Suprapubic skin (tissue), 4 donors: ENCODE data around the gene ZCCHC8. TPM values are rescaled to one million over a fixed set of nuclear protein-coding genes. Genes with fewer than 3 reads are reported as not detected.

Source experiments
- DNase-seq, 2 donors: peaks; one replicate each; pipeline ENCODE4 v3.0.0-alpha.2; 2019; ENCODE audit warnings: low spot score in 2 of 2
- H3K27ac ChIP-seq: fragments of 200-600 bp; sonication (generic); one replicate; pipeline ENCODE4 v1.5.1; 2019
- H3K27me3 ChIP-seq: fragments of 200-600 bp; sonication (generic); one replicate; pipeline ENCODE4 v1.5.1; 2019
- H3K36me3 ChIP-seq: fragments of 200-600 bp; sonication (generic); one replicate; pipeline ENCODE4 v1.5.1; 2019
- H3K4me1 ChIP-seq: fragments of 200-600 bp; sonication (generic); one replicate; pipeline ENCODE4 v1.5.1; 2019
- H3K4me3 ChIP-seq: fragments of 200-600 bp; sonication (generic); one replicate; pipeline ENCODE4 v1.5.1; 2019; ENCODE audit warnings: mild to moderate bottlenecking
- H3K9me3 ChIP-seq: fragments of 200-600 bp; sonication (generic); one replicate; pipeline ENCODE4 v1.5.1; 2019
- EP300 ChIP-seq: sonication (generic); formaldehyde crosslinking; IDR thresholded peaks from one replicate; pipeline ENCODE4 v1.6.1; 2017; ENCODE audit warnings: antibody characterized with exemption
- POLR2A ChIP-seq, 2 donors: fragments of 450-650 bp; IDR thresholded peaks; one replicate each; pipeline ENCODE4 v1.6.1; 2017; ENCODE audit warnings: antibody characterized with exemption in 2 of 2, mild to moderate bottlenecking in 2 of 2, moderate library complexity in 2 of 2
- POLR2AphosphoS5 ChIP-seq, 3 donors: sonication (generic); formaldehyde crosslinking; IDR thresholded peaks; one replicate each; pipeline ENCODE4 v1.6.1; 2017; ENCODE audit warnings: antibody characterized with exemption in 3 of 3
- WGBS: methylation state at CpG from one replicate; pipeline ENCODE4 v1.1.5; 2018; 5-methylcytosine and 5-hydroxymethylcytosine counted together
- total RNA-seq, 4 donors: library from RNA; depleted of rRNA; stranded (reverse); fragments of >200 nt; gene quantifications; one replicate each; pipeline ENCODE4 v1.1.0, GENCODE V29; 2016
- TF ChIP-seq, protein P1 (sequence below), 2 donors: fragments of 200-600 bp in 1 of 2; fragments of 450-650 bp in 1 of 2; sonication (generic) in 1 of 2; IDR thresholded peaks; one replicate each; pipeline ENCODE4 v1.5.1; 2016 to 2019; ENCODE audit warnings: antibody characterized with exemption in 2 of 2, mild to moderate bottlenecking in 1 of 2, moderate library complexity in 1 of 2

ZCCHC8 gene
- total RNA-seq, 4 donors from 2014 or later, result 21.5 to 49.7 (median 30.2) TPM

DNA sequence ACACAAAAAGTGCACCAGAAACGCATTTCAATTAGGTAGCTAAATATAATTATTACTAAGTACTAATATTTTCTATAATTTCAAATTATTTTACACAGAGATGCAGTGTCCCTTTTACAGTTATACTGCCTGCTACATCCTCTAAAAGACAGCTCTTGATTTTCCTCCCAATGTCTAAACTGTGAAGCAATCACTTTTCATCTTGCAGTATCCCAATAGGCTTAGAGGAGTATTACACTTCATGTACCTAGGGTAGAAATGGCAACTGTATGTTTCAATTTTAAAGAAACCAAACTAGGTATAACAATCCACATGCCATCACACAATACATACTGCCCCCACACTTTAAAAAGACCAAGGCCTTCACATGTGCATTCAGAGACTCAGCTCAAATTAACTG lies 18.7 kb upstream of the ZCCHC8 start:
- Histone ChIP-seq H3K4me3 (no peak overlapping the region), H3K27me3 (no peaks in the 10 kb centered on the region), H3K9me3 (no peaks in the 10 kb centered on the region), H3K27ac (no peak overlapping the region), H3K36me3 (peaks cover 80% of the 10 kb centered on the region), H3K4me1 (peaks cover 25% of the 10 kb centered on the region)
- TF ChIP-seq POLR2AphosphoS5 (IDR thresholded peaks at IDR 0.05), result no peak
- no peak for TF ChIP-seq EP300
- no peak for TF ChIP-seq POLR2A (IDR thresholded peaks at IDR 0.05)
- TF ChIP-seq, protein P1, sequence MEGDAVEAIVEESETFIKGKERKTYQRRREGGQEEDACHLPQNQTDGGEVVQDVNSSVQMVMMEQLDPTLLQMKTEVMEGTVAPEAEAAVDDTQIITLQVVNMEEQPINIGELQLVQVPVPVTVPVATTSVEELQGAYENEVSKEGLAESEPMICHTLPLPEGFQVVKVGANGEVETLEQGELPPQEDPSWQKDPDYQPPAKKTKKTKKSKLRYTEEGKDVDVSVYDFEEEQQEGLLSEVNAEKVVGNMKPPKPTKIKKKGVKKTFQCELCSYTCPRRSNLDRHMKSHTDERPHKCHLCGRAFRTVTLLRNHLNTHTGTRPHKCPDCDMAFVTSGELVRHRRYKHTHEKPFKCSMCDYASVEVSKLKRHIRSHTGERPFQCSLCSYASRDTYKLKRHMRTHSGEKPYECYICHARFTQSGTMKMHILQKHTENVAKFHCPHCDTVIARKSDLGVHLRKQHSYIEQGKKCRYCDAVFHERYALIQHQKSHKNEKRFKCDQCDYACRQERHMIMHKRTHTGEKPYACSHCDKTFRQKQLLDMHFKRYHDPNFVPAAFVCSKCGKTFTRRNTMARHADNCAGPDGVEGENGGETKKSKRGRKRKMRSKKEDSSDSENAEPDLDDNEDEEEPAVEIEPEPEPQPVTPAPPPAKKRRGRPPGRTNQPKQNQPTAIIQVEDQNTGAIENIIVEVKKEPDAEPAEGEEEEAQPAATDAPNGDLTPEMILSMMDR (IDR thresholded peaks at IDR 0.05), result no peak
- no peak for DNase-seq
- WGBS, result 88% methylated on average over 1 of the region's 1 CpG

DNA sequence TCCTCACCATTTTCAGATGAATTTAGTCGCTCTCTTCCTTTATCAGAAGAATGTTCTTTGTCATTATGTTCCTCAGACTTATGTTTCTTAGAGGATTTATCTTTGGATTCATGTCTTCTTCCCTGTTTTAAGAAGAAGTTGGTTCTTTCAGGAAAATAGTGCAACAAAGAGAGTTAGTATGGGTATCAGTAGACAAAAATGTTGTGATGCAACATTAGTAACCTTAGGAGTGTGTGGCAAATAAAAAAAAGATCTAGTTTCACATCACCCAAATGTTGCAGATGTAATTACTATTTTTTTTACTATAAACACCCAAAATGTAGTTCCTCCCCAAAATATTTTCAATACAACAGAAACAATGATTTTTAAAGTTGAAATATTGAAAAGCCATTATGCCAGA lies 18.2 kb upstream of the ZCCHC8 start:
- TF ChIP-seq, protein P1 (IDR thresholded peaks at IDR 0.05), result no peak
- TF ChIP-seq EP300 (no peak), POLR2A (IDR thresholded peaks at IDR 0.05) (no peak), POLR2AphosphoS5 (IDR thresholded peaks at IDR 0.05) (no peak)
- H3K27me3 ChIP-seq, result no peaks in the 10 kb centered on the region
- no peak overlapping the region for H3K4me3 ChIP-seq
- 88% methylated on average over 1 of the region's 1 CpG for WGBS
- DNase-seq, result no peak
- peaks cover 20% of the 10 kb centered on the region for H3K4me1 ChIP-seq
- H3K36me3 ChIP-seq, result peaks cover 85% of the 10 kb centered on the region
- H3K9me3 ChIP-seq, result no peaks in the 10 kb centered on the region
- H3K27ac ChIP-seq, result no peak overlapping the region

DNA sequence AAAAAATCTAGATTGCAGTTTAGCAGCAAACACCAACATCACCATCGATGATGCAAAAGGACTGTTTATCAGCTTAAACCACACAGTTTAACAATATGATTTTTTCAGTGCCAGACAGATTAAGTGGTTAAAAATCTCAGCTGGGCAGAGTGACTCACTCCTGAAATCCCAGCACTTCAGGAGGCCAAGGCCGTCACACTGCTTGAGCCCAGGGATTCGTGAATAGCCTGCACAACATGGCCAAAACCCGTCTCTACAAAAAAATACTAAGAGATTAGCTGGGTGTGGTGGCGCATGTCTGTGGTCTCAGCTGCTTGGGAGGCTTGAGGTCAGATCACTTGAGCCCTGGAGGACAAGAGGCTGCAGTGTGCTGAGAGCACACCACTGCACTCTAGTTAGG lies 17.1 kb upstream of the ZCCHC8 start:
- no peak for TF ChIP-seq POLR2A (IDR thresholded peaks at IDR 0.05)
- TF ChIP-seq POLR2AphosphoS5 (IDR thresholded peaks at IDR 0.05), result no peak
- TF ChIP-seq EP300, result no peak
- TF ChIP-seq, protein P1 (IDR thresholded peaks at IDR 0.05), result no peak
- WGBS, result 69% methylated on average over 5 of the region's 5 CpGs
- DNase-seq, result no peak
- no peak overlapping the region for H3K27ac ChIP-seq
- H3K4me1 ChIP-seq, result peaks cover 10% of the 10 kb centered on the region
- H3K36me3 ChIP-seq, result peaks cover 95% of the 10 kb centered on the region
- H3K9me3 ChIP-seq, result no peaks in the 10 kb centered on the region
- no peak overlapping the region for H3K4me3 ChIP-seq
- no peaks in the 10 kb centered on the region for H3K27me3 ChIP-seq

DNA sequence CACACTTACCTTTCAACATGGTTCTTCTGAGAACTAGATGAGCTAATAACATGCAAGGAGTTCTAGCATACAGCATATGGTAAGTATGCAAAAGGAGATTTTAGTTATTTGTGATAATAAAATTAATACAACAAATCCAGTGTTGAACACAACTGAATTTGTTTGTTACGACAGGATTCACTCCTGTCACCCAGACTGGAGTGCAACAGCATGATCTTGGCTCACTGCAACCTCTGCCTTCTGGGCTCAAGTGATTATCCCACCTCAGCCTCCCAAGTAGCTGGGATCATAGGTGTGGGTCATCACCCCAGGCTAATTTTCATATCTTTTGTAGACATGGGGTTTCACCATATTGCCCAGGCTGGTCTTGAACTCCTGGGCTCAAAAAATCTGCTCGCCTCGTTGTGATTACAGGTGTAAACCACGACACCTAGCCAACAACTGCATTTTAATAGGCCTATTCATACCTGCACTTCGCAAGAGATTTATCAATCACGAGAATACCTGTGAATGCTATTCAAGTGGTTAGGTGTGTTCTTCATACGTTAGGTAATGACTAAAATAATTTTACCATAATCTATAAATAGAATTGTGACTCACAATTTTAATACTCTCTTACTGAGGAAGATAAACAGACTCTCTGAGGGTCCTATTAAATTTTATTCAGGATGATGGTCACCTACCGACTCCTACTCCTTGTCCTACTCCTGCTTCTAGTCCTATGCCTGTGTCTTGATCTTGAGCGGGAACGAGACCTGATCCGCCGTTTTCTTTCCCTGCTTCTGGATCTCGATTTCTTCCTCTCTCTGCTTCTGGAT lies 16.0 kb upstream of the ZCCHC8 start:
- 86% methylated on average over 13 of the region's 13 CpGs for WGBS
- H3K4me1 ChIP-seq, result no peaks in the 10 kb centered on the region
- H3K36me3 ChIP-seq, result peaks cover 100% of the 10 kb centered on the region
- no peak for DNase-seq
- H3K27me3 ChIP-seq, result no peaks in the 10 kb centered on the region
- H3K4me3 ChIP-seq, result no peak overlapping the region
- H3K9me3 ChIP-seq, result no peaks in the 10 kb centered on the region
- no peak overlapping the region for H3K27ac ChIP-seq
- TF ChIP-seq POLR2A (IDR thresholded peaks at IDR 0.05) (no peak), EP300 (no peak), POLR2AphosphoS5 (IDR thresholded peaks at IDR 0.05) (no peak)
- TF ChIP-seq, protein P1 (IDR thresholded peaks at IDR 0.05), result no peak

DNA sequence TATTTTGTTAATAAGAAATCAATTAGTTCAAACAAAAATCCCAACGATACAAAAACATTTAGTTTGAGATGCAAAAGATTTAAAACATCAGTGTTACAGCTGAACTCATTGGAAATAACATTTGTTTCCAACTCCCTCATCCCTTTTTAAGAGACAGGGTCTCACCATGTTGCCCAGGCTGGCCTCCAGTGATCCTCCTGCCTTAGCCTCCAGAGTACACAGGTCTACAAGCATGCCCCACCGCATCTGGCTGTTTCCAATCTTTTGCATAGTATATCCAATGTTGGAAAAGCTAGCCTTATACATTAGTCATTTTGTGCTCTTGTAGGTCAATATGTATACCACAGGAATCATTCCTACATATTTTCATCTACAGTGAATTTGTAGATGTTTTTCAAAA lies 14.5 kb upstream of the ZCCHC8 start:
- H3K36me3 ChIP-seq, result peaks cover 100% of the 10 kb centered on the region

More for the DNA sequence above, 14.5 kb upstream of the ZCCHC8 start:
- WGBS, result 90% methylated on average over 2 of the region's 2 CpGs
- Histone ChIP-seq H3K4me1 (no peaks in the 10 kb centered on the region), H3K4me3 (no peak overlapping the region), H3K27me3 (no peaks in the 10 kb centered on the region), H3K9me3 (no peaks in the 10 kb centered on the region), H3K27ac (no peak overlapping the region)
- DNase-seq, result no peak
- TF ChIP-seq POLR2A (IDR thresholded peaks at IDR 0.05) (no peak), POLR2AphosphoS5 (IDR thresholded peaks at IDR 0.05) (no peak), EP300 (no peak)
- TF ChIP-seq, protein P1 (IDR thresholded peaks at IDR 0.05), result no peak
